HEK293 (cell line): Measurements from ENCODE around the gene DAZAP1.

ENCODE experiments used
- CTCF ChIA-PET: fragments of 350-600 bp; formaldehyde crosslinking; extraction: SDS; loops from one replicate; lab custom pipeline; 2021; ENCODE audit warnings: antibody characterized with exemption; lab: Yijun Ruan, JAX
- POLR2A ChIA-PET: fragments of 300-600 bp; formaldehyde crosslinking; extraction: SDS; loops from one replicate; lab custom pipeline; 2020; ENCODE audit warnings: antibody characterized with exemption, inconsistent platforms; lab: Yijun Ruan, JAX
- H3K27ac ChIP-seq: fragments of 200-500 bp; sonication (Bioruptor generic); 2 replicates; pipeline ENCODE4 v1.5.1; 2014; ENCODE audit warnings: low read depth, low read length, control low read depth, inconsistent platforms; ENCODE audit errors: extremely low read depth
- H3K36me3 ChIP-seq, 2 experiments: fragments of 200-500 bp in 1 of 2; sonication (Bioruptor generic) in 1 of 2; 1 replicate in 1 of 2; 2 replicates in 1 of 2; pipeline ENCODE4 v1.5.1; 2014 to 2017; ENCODE audit warnings: inconsistent platforms in 2 of 2, low read length in 2 of 2; ENCODE audit not compliant: control insufficient read depth in 2 of 2, insufficient read depth in 1 of 2
- H3K4me1 ChIP-seq: fragments of 200-500 bp; sonication (Bioruptor generic); 2 replicates; pipeline ENCODE4 v1.5.1; 2014; ENCODE audit warnings: mild to moderate bottlenecking, low read length, inconsistent platforms; ENCODE audit not compliant: control insufficient read depth, insufficient read depth
- H3K4me3 ChIP-seq: 2 replicates; pipeline ENCODE4 v1.5.1; 2011; ENCODE audit warnings: low read depth, mild to moderate bottlenecking, control low read depth, low read length, moderate library complexity
- H3K9me3 ChIP-seq: fragments of 200-500 bp; sonication (Bioruptor generic); 2 replicates; pipeline ENCODE4 v1.5.1; 2014; ENCODE audit warnings: low read depth, low read length, inconsistent platforms; ENCODE audit not compliant: control insufficient read depth, insufficient read depth
- BCL11A ChIP-seq: fragments of 450-650 bp; formaldehyde crosslinking; IDR thresholded peaks from 2 replicates; pipeline ENCODE4 v1.5.1; 2016; ENCODE audit warnings: low read depth, missing biosample characterization, missing genetic modification characterization
- GLIS2 ChIP-seq: fragments of 450-650 bp; formaldehyde crosslinking; IDR thresholded peaks from 2 replicates; pipeline ENCODE4 v1.5.1; 2016; ENCODE audit warnings: missing biosample characterization, missing genetic modification characterization
- HOXC10 ChIP-seq: sonication (generic); formaldehyde crosslinking; IDR thresholded peaks from 2 replicates; pipeline ENCODE4 v1.8.1; 2023; ENCODE audit warnings: mild to moderate bottlenecking, missing genetic modification reagents
- KLF1 ChIP-seq: fragments of 450-650 bp; formaldehyde crosslinking; IDR thresholded peaks from 2 replicates; pipeline ENCODE4 v1.5.1; 2016; ENCODE audit warnings: missing biosample characterization, missing genetic modification characterization
- ZNF23 ChIP-seq: fragments of 450-650 bp; formaldehyde crosslinking; IDR thresholded peaks from 2 replicates; pipeline ENCODE4 v1.5.1; 2016; ENCODE audit warnings: missing biosample characterization, missing genetic modification characterization, borderline replicate concordance
- ZNF416 ChIP-seq: fragments of 450-650 bp; formaldehyde crosslinking; IDR thresholded peaks from 2 replicates; pipeline ENCODE4 v1.5.1; 2016; ENCODE audit warnings: missing biosample characterization, missing genetic modification characterization
- ZNF473 ChIP-seq: fragments of 450-650 bp; formaldehyde crosslinking; IDR thresholded peaks from 2 replicates; pipeline ENCODE4 v1.5.1; 2017; ENCODE audit warnings: missing biosample characterization, missing genetic modification characterization
- ZNF510 ChIP-seq: fragments of 450-650 bp; formaldehyde crosslinking; IDR thresholded peaks from 2 replicates; pipeline ENCODE4 v1.5.1; 2018; ENCODE audit warnings: mild to moderate bottlenecking, missing genetic modification characterization, missing biosample characterization; ENCODE audit not compliant: insufficient replicate concordance
- ZNF530 ChIP-seq: fragments of 450-650 bp; formaldehyde crosslinking; IDR thresholded peaks from 2 replicates; pipeline ENCODE4 v1.5.1; 2016; ENCODE audit warnings: low read depth, missing biosample characterization, missing genetic modification characterization
- ZNF654 ChIP-seq: fragments of 450-650 bp; formaldehyde crosslinking; IDR thresholded peaks from 2 replicates; pipeline ENCODE4 v1.5.1; 2016; ENCODE audit warnings: low read depth, missing biosample characterization, missing genetic modification characterization
- ZNF664 ChIP-seq: fragments of 450-650 bp; formaldehyde crosslinking; IDR thresholded peaks from 2 replicates; pipeline ENCODE4 v1.5.1; 2016; ENCODE audit warnings: missing biosample characterization, missing genetic modification characterization
- ZNF76 ChIP-seq: fragments of 450-650 bp; formaldehyde crosslinking; IDR thresholded peaks from 2 replicates; pipeline ENCODE4; 2016; ENCODE audit warnings: low read depth, missing biosample characterization, missing genetic modification characterization, borderline replicate concordance
- ZNF843 ChIP-seq: fragments of 450-650 bp; formaldehyde crosslinking; IDR thresholded peaks from 2 replicates; pipeline ENCODE4 v1.5.1; 2016; ENCODE audit warnings: missing biosample characterization, missing genetic modification characterization
- ZXDB ChIP-seq: fragments of 450-650 bp; formaldehyde crosslinking; IDR thresholded peaks from 2 replicates; pipeline ENCODE4 v1.5.1; 2016; ENCODE audit warnings: missing biosample characterization, missing genetic modification characterization
- TF ChIP-seq, protein P1 (sequence below): fragments of 450-650 bp; formaldehyde crosslinking; IDR thresholded peaks from 2 replicates; pipeline ENCODE4 v1.5.1; 2016; ENCODE audit warnings: missing biosample characterization, missing genetic modification characterization
- TF ChIP-seq, protein P2 (sequence below): fragments of 450-650 bp; formaldehyde crosslinking; IDR thresholded peaks from 2 replicates; pipeline ENCODE4 v1.5.1; 2016; ENCODE audit warnings: missing biosample characterization, missing genetic modification characterization
- TF ChIP-seq, protein P3 (sequence below): fragments of 450-650 bp; formaldehyde crosslinking; optimal IDR thresholded peaks from 2 replicates; pipeline ENCODE3; 2016; ENCODE audit warnings: missing biosample characterization, mild to moderate bottlenecking, missing genetic modification characterization
- TF ChIP-seq, protein P4 (sequence below): fragments of 450-650 bp; formaldehyde crosslinking; IDR thresholded peaks from 2 replicates; pipeline ENCODE4 v1.5.1; 2016; ENCODE audit warnings: missing biosample characterization, missing genetic modification characterization

The DAZAP1 gene

DNA sequence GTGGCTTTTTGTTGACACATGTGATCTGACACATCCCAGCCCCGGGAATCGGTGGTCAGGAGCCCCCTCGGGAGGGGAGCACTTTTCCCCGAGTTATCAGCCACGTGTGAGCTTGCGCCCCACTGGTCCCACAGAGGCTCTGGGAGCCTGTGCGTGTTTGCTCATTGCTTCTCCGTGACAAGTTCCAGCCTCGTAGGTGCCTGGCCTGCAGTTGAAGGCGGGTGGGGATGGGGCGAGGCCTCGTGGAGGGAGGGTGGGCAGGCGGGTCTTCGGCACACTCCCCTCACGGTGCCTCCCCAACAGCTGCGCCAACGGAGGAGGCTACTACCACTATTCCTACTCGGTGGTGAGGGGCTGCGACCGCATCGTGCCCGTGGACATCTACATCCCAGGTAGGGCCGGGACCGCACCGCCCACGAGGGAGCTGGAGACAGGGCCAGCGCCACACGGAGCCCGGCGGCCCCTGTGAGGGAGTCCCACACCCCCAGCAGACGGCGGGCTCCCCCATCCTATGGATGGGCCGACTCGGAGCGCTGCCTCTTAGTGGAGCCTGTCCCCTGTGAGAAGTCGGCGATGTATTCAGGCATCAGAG is 14.4 kb upstream of the DAZAP1 start:
- H3K9me3 ChIP-seq, result no peaks in the 10 kb centered on the region
- peaks cover 0 to 62% of the 10 kb centered on the region in 2 experiments; a peak in 2 of 3 replicates for H3K36me3 ChIP-seq
- CTCF ChIA-PET, result no interaction called here
- POLR2A ChIA-PET, result interaction anchor here (1.0 kb wide), 1 partner anchor 12 kb away, joined by 4 read pairs; no protein-coding TSS in a partner anchor
- TF ChIP-seq, protein P1, sequence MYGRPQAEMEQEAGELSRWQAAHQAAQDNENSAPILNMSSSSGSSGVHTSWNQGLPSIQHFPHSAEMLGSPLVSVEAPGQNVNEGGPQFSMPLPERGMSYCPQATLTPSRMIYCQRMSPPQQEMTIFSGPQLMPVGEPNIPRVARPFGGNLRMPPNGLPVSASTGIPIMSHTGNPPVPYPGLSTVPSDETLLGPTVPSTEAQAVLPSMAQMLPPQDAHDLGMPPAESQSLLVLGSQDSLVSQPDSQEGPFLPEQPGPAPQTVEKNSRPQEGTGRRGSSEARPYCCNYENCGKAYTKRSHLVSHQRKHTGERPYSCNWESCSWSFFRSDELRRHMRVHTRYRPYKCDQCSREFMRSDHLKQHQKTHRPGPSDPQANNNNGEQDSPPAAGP (tag by site-specific recombination), result peak; percentile 40; the same call in 1 of the 2 replicates
- TF ChIP-seq KLF1 (peak; percentile 93), ZNF664 (tag by site-specific recombination) (no peak)
- H3K4me3 ChIP-seq, result no peak overlapping the region
- no peaks in the 10 kb centered on the region for H3K4me1 ChIP-seq
- no peak overlapping the region for H3K27ac ChIP-seq

DNA sequence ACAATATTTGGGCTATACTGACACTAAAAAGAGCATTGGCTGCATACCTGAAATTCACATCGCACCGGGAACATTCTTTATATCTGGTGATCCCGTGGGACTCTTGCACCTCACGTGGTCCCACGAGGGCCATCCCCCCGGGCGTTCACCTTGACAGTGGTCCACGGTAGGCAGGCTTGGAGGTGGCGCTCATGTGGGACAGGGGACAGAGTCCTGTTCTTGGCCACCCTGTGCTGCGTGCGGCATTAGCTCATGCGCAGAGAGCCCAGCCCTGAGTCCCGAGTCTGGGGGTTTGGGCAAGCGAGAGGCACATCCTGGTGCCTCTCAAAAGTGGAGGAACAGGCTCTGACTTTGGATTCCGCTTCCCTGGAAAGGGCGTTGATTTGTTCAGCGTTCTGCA is 13.5 kb upstream of the DAZAP1 start:
- TF ChIP-seq ZNF23 (tag by site-specific recombination) (no peak), ZNF654 (no peak), ZNF76 (no peak), ZNF510 (tag by site-specific recombination) (no peak), ZXDB (tag by site-specific recombination) (no peak), GLIS2 (tag by site-specific recombination) (no peak), ZNF843 (no peak), HOXC10 (CRISPR knock-in tag) (no peak), BCL11A (tag by site-specific recombination) (no peak), ZNF530 (tag by site-specific recombination) (no peak), ZNF416 (tag by site-specific recombination) (no peak), ZNF473 (tag by site-specific recombination) (no peak)
- TF ChIP-seq, protein P2, sequence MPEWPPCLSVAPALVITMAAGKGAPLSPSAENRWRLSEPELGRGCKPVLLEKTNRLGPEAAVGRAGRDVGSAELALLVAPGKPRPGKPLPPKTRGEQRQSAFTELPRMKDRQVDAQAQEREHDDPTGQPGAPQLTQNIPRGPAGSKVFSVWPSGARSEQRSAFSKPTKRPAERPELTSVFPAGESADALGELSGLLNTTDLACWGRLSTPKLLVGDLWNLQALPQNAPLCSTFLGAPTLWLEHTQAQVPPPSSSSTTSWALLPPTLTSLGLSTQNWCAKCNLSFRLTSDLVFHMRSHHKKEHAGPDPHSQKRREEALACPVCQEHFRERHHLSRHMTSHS, result no peak
- TF ChIP-seq, protein P3, sequence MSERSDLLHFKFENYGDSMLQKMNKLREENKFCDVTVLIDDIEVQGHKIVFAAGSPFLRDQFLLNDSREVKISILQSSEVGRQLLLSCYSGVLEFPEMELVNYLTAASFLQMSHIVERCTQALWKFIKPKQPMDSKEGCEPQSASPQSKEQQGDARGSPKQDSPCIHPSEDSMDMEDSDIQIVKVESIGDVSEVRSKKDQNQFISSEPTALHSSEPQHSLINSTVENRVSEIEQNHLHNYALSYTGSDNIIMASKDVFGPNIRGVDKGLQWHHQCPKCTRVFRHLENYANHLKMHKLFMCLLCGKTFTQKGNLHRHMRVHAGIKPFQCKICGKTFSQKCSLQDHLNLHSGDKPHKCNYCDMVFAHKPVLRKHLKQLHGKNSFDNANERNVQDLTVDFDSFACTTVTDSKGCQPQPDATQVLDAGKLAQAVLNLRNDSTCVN (tag by site-specific recombination), result no peak
- TF ChIP-seq, protein P4, sequence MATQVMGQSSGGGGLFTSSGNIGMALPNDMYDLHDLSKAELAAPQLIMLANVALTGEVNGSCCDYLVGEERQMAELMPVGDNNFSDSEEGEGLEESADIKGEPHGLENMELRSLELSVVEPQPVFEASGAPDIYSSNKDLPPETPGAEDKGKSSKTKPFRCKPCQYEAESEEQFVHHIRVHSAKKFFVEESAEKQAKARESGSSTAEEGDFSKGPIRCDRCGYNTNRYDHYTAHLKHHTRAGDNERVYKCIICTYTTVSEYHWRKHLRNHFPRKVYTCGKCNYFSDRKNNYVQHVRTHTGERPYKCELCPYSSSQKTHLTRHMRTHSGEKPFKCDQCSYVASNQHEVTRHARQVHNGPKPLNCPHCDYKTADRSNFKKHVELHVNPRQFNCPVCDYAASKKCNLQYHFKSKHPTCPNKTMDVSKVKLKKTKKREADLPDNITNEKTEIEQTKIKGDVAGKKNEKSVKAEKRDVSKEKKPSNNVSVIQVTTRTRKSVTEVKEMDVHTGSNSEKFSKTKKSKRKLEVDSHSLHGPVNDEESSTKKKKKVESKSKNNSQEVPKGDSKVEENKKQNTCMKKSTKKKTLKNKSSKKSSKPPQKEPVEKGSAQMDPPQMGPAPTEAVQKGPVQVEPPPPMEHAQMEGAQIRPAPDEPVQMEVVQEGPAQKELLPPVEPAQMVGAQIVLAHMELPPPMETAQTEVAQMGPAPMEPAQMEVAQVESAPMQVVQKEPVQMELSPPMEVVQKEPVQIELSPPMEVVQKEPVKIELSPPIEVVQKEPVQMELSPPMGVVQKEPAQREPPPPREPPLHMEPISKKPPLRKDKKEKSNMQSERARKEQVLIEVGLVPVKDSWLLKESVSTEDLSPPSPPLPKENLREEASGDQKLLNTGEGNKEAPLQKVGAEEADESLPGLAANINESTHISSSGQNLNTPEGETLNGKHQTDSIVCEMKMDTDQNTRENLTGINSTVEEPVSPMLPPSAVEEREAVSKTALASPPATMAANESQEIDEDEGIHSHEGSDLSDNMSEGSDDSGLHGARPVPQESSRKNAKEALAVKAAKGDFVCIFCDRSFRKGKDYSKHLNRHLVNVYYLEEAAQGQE, result no peak
- Histone ChIP-seq H3K27ac (no peak overlapping the region), H3K4me1 (no peaks in the 10 kb centered on the region), H3K36me3 (peaks cover 0 to 60% of the 10 kb centered on the region in 2 experiments; a peak in 2 of 3 replicates), H3K4me3 (no peak overlapping the region), H3K9me3 (no peaks in the 10 kb centered on the region)
- ChIA-PET POLR2A (no interaction called here), CTCF (interaction anchor here (1.0 kb wide), 1 partner anchor 115 kb away, joined by 3 read pairs; no protein-coding TSS in a partner anchor)
